Non-pigmented ciliary epithelial cell (primary cell): Measurements from ENCODE around the gene PRSS53.

ENCODE experiments used
- DNase-seq: peaks from one replicate; pipeline ENCODE4 v3.0.0-alpha.2; 2010; ENCODE audit warnings: low read depth

The PRSS53 gene

GRCh38 chr16:31078597-31079341 lies 10.0 kb downstream of the PRSS53 start:
- DNase-seq, result no peak

DNA sequence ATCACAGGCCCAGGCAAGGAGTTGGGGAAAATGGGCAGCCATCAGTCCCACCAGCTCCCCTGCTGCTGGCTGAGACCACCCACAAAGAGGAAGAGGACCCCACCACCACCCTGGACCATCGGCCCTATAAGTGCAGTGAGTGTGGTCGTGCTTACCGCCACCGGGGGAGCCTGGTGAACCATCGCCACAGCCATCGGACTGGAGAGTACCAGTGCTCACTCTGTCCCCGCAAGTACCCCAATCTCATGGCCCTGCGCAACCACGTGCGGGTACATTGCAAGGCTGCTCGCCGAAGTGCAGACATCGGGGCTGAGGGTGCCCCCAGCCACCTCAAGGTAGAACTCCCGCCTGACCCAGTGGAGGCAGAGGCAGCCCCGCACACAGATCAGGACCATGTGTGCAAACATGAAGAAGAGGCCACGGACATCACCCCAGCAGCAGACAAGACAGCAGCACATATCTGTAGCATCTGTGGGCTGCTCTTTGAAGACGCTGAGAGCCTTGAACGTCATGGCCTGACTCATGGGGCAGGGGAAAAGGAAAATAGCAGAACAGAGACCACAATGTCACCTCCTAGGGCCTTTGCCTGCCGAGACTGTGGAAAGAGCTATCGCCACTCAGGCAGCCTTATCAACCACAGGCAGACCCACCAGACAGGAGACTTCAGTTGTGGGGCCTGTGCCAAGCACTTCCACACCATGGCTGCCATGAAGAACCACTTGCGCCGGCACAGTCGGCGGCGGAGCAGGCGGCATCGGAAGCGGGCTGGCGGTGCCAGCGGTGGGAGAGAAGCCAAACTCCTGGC lies 10.9 kb downstream of the PRSS53 start:
- DNase-seq, result no peak

DNA sequence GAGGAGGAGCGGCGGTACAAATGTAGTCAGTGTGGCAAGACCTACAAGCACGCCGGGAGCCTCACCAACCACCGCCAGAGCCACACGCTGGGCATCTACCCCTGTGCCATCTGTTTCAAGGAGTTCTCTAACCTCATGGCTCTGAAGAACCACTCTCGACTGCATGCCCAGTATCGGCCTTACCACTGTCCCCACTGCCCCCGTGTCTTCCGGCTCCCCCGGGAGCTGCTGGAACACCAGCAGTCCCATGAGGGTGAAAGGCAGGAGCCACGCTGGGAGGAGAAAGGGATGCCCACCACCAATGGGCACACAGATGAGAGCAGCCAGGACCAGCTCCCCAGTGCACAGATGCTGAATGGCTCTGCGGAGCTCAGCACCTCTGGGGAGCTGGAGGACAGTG lies 11.7 kb downstream of the PRSS53 start:
- no peak for DNase-seq

- DNase-seq, result no peak
Observed at GRCh38 chr16:31076319-31076718, 12.4 kb downstream of the PRSS53 start.

DNA sequence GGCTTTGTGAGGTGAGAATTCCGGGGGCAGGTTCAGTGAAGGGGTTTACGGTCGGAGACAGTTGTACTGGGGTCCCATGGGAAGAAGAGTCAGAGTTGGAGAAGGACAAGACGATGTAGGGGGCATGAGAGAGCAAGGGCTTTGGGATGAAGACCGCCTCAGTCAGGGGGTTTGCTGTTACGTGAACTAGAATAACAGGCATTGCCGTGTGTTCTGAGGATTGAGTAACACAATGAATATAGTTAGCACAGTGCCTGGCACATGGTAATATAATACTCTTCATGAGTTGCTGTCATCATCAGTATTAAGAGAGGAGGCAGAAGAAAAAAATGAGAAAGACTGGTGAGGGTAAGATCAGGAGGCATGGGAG lies 13.9 kb downstream of the PRSS53 start:
- no peak for DNase-seq

DNA sequence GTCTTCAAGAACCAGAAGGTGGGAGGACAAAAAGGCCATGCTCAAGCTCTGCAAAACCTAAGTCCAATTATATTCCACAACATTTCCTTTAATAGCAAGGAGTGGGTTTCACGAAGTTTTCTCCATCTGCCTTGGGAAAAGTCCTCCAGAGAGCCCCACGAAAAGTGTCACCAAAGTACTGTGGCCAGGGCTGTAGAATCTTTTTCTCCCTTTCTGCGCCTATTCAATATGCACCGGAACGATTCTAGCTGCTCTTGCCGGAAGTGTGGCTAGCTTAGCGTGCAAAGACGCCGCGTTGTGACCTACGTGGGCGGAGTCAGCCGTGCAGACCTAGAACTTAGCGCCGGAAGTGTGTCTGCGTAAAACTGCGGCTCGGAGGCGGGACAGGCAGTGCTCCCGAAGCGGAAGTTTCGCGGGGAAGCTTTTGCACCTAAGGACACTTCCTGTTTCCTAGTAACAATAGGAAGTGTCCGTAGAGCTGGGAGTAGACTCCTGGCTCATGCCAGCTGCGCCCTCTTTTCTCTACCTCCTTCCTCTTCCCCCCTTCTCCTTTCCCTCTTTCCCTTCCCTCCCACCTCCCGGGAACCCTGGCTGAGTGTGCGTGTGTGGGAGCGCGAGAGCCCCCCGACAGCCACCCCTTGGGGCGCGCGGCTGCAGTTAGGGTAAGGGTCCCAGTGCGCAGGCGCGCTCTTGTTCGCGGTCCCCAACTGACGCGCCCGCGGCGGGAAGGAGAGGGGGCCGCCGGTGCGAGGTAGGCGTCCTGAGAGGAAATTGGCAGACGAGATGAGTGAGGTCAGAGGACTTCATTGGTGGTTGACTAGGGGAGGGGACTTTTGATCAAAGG lies 14.6 kb downstream of the PRSS53 start, which contains the start of the genes ZNF646 and ZNF668:
Gene ZNF646 (plus strand): TSS at position 453 of the 844 bp plus-strand sequence. CDS start 1,903 bp downstream, outside the sequence.
Gene ZNF668 (minus strand): TSS at position 271 of the 844 bp plus-strand sequence. CDS start 9,781 bp downstream, outside the sequence.
- peak; percentile 97 for DNase-seq

- DNase-seq, result no peak
Observed at GRCh38 chr16:31073142-31073969, 15.4 kb downstream of the PRSS53 start.

- no peak for DNase-seq
Observed at GRCh38 chr16:31072540-31073141, 16.1 kb downstream of the PRSS53 start.

DNA sequence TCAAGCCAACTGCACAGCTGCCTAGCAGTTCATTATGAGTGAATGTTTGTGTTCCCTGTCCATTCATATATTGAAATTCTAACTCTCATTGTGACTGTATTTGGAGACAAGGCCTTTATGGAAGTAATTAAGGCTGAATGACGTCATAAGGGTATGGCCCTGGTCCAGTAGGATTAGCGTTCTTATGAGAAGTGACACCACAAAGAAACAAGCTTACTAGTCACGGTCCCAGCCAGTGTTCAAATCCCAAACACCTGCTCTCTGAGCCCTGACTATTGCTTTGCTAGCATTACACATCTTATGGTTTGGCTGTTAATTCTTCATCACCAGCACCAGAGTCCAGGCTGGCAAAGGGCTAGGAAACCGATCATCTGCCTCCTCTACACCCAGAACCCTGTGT lies 16.9 kb downstream of the PRSS53 start:
- peak; percentile 64 for DNase-seq

- DNase-seq, result no peak
Observed at GRCh38 chr16:31067342-31067741, 21.4 kb downstream of the PRSS53 start.

- DNase-seq, result peak; percentile 91
Observed at GRCh38 chr16:31064882-31065461, 23.8 kb downstream of the PRSS53 start.

GRCh38 chr16:31063843-31064611 lies 24.7 kb downstream of the PRSS53 start:
- DNase-seq, result no peak

GRCh38 chr16:31063495-31063842 lies 25.3 kb downstream of the PRSS53 start:
- DNase-seq, result no peak

GRCh38 chr16:31061813-31062440 lies 26.8 kb downstream of the PRSS53 start:
- DNase-seq, result no peak

DNA sequence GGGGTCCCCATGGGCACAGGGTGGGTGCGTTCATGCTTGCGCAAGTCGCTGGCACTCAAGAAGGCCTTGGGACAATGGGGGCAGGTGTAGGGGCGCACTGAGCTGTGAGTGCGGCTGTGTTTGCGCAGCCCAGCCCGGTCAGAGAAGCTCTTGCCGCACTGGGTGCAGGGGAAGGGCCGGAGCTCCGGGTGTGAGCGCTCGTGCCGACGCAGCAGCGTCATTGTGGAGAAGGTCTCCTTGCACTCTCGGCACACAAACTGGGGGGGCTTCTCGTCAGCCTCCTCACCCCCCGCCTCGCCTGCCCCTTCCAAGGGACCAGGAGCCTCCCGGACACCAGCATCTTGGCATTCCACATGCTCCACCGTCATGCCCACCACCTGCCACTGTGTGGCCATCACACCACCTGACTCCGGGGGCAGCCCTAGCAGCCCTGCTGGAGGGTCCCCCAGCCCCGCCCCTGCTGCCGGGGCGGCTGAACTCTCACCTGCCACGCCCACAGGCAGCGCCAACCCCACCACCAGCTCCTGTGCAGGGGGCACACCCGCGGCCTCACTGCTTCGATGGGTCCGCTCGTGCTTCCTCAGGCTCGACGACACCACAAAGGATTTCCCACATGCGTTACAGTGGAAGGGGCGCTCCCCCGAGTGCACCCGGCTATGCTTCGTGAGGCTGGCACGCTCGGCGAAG lies 27.5 kb downstream of the PRSS53 start:
- no peak for DNase-seq

DNA sequence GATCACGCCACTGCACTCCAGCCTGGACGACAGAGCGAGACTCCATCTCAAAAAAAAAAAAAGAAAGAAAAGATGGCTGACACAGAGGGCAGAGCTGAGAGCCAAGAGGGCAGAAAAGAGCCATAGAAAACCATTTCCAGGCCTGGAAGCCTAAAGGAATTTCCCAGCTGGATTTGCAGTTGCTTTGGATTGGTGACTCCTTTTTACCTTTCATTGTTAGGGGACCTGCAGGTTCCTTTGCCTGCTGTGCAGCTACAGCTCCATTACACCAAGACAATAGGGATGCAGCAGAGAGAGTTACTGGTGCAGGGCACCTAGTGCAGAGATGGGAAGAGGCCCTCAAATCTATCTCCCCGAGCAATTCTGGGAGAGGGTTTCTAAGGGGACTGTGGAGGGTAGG lies 33.1 kb downstream of the PRSS53 start:
- no peak for DNase-seq

DNA sequence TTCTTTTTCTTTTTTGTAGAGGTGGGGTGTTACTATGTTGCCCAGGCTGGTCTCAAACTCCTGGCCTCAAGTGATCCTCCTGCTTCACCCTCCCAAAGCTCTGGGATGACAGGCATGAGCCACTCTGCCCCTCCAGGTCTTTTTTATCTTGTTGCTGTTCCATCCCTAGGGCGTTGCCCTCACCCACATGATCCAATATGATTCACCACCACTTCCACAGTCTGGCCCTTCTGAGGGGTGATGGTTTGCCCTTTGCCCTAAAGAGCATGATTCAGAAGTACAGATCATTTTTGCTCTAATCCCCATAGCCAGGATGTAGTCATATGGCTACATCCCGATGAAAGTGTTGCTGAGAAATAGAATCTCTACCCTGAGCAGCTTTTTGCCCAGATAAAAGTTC lies 36.6 kb downstream of the PRSS53 start:
- DNase-seq, result peak; percentile 83

DNA sequence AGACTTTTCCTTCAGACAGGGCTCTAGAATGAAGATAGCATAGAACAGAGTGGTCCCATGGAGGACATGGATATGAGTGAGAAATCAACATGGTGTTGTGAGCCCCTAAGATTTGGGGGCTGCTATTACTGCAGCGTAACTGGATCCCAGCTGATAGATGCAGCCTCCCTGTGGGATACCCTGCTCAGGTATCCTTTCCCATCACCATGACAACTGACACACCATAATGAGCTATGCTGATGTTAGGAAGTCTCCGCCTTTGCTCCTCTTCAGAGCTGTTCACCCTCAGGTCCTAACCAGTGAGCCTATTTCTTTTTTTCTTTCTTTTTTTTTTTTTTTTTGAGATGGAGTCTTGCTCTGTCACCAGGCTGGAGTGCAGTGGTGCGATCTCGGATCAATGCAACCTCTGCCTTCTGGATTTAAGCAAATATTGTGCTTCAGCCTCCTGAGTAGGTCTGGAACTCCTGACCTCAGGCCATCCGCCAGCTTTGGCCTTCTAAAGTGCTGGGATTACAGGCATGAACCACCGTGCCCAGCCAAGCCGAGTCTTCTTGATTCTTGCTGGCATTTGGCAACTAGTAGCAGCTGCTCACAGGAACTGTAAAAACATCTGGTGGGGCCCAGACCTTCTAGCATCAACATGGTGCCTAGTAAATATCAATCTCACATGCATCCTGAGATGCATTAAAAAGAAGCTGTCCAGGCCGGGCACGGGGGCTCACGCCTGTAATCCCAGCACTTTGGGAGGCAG lies 38.3 kb downstream of the PRSS53 start:
- no peak for DNase-seq
